ENCODE results near the gene ZBTB12. TPM values are rescaled to one million over a fixed set of nuclear protein-coding genes. Genes with fewer than 3 reads are reported as not detected.

The ZBTB12 gene
- total RNA-seq, 2 experiments from 2014 or later = 1.9 to 2.4 TPM

DNA sequence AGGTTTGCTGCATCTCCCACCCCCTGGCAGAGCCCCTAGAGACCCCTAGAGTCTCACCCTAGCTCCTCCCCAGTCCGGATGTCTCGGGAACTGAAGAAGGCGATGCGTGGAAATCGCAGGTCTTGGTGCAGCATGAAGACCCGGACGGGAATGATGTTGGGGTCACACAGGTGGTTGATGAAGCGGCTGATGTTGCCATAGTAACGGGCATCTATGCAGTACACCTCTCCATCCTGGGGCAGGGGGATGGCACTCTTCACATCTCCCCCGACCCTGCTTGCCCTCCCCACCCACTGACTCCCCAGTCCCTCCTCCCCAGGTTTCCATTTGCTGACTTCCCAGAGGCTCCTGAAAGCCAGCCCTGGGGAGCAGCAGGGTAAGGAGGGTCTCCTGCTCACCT, 21.3 kb downstream of the ZBTB12 start:
- no peak for DNase-seq
- CTCF ChIA-PET = interaction anchor here (0.7 to 1.4 kb wide), 2 partner anchors 9 to 11 kb away, joined by 3 to 9 read pairs; no protein-coding TSS in a partner anchor
- H3K4me3 Mint-ChIP-seq = no peak overlapping the region
- no peak overlapping the region for H3K27ac Mint-ChIP-seq
- peaks cover 31% of the 10 kb centered on the region for H3K36me3 Mint-ChIP-seq (ENCODE audit: low read depth)
- no peak for ATAC-seq
- POLR2A ChIA-PET = no interaction called here
- intact Hi-C loops (cut with DNase I, micrococcal nuclease) = no loop called here
- no peaks in the 10 kb centered on the region for H3K4me1 Mint-ChIP-seq
- no peaks in the 10 kb centered on the region for H3K9me3 Mint-ChIP-seq (ENCODE audit: low read depth)
- H3K27me3 Mint-ChIP-seq = no peaks in the 10 kb centered on the region

DNA sequence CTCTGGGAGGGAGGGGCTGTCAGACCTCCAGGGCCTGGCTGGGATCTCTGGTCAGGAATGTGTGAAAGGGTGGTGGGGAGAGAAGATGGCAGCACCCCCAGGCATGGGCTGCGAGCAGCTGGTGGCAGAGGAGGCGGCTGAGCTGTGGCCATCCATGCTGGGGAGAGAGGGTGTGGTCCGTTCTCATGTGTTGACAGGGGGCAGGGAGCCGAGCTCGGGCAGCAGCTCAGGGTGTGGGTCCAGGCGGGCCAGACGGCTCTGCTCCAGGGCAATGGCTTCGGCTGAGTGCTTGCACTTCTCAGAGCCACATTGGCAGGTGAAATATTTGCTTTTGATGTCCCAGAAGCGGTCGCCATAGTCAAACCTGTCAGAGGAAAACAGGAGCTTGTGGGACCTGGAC, 22.0 kb downstream of the ZBTB12 start:
- no peak overlapping the region for H3K4me3 Mint-ChIP-seq
- no peaks in the 10 kb centered on the region for H3K9me3 Mint-ChIP-seq (ENCODE audit: low read depth)
- peaks cover 27% of the 10 kb centered on the region for H3K36me3 Mint-ChIP-seq (ENCODE audit: low read depth)
- ChIA-PET CTCF (interaction anchor here (0.7 to 1.4 kb wide), 2 partner anchors 10 to 12 kb away, joined by 3 to 9 read pairs; no protein-coding TSS in a partner anchor), POLR2A (no interaction called here)
- H3K4me1 Mint-ChIP-seq = no peaks in the 10 kb centered on the region
- no peaks in the 10 kb centered on the region for H3K27me3 Mint-ChIP-seq
- intact Hi-C loops (cut with DNase I, micrococcal nuclease) = no loop called here
- no peak for DNase-seq
- no peak overlapping the region for H3K27ac Mint-ChIP-seq
- ATAC-seq = no peak

DNA sequence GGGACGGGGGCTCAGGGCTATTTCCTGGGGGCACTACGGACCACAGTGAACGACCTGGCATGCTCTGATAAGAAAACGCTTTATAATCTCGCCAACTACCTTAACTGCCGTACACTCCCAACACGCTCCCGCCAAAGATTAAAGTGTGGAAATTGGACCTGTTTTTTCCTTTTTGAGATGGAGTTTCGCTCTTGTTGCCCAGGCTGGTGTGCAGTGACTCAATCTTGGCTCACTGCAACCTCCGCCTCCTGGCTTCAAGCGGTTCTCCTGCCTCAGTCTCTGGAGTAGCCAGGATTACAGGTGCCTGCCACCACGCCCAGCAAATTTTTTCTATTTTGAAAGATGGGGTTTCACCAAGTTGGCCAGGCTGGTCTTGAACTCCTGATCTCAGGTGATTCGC, 22.7 kb downstream of the ZBTB12 start:
- no peaks in the 10 kb centered on the region for H3K9me3 Mint-ChIP-seq (ENCODE audit: low read depth)
- ATAC-seq (no peak), DNase-seq (no peak)
- peaks cover 27% of the 10 kb centered on the region for H3K36me3 Mint-ChIP-seq (ENCODE audit: low read depth)
- H3K4me3 Mint-ChIP-seq = no peak overlapping the region
- ChIA-PET CTCF (interaction anchor here (0.6 kb wide), 1 partner anchor 211 kb away, joined by 3 read pairs; no protein-coding TSS in a partner anchor), POLR2A (no interaction called here)
- H3K27me3 Mint-ChIP-seq = no peaks in the 10 kb centered on the region
- no peak overlapping the region for H3K27ac Mint-ChIP-seq
- intact Hi-C loops (cut with DNase I, micrococcal nuclease) = no loop called here
- no peaks in the 10 kb centered on the region for H3K4me1 Mint-ChIP-seq

DNA sequence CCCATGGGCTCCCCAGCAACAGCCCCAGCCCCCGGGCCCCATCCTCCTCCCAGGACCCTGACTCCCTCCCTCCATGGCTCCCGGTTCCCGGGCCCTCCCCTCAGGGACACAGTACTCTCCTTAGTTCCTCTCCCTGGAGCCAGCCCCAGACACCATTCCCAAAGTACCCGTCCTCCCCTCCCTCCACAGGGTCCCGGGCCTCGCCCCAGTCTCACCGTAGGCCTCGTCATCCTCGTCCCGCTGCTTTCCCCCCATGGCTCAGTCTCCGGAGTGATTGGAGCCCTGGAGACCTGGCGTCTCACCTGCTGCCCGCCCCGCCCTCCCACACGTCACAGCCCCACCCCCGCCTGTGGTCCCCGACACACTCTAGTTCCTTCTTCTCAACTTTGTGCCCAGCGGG, 23.2 kb downstream of the ZBTB12 start, which contains the start of gene SLC44A4:
TSS of gene SLC44A4 (minus strand) at position 272 of the 400 bp plus-strand sequence. CDS start at position 255, 17 bp downstream.
- DNase-seq = no peak
- H3K9me3 Mint-ChIP-seq (ENCODE audit: low read depth) = no peaks in the 10 kb centered on the region
- intact Hi-C loops (cut with DNase I, micrococcal nuclease) = no loop called here
- H3K27me3 Mint-ChIP-seq = no peaks in the 10 kb centered on the region
- no peaks in the 10 kb centered on the region for H3K4me1 Mint-ChIP-seq
- H3K4me3 Mint-ChIP-seq = no peak within 1 kb of the TSS
- H3K27ac Mint-ChIP-seq = no peak within 1 kb of the TSS
- CTCF ChIA-PET = interaction anchor here (0.6 kb wide), 1 partner anchor 211 kb away, joined by 3 read pairs; no protein-coding TSS in a partner anchor
- POLR2A ChIA-PET = no interaction called here
- H3K36me3 Mint-ChIP-seq (ENCODE audit: low read depth) = peaks cover 23% of the 10 kb centered on the region
- no peak for ATAC-seq

DNA sequence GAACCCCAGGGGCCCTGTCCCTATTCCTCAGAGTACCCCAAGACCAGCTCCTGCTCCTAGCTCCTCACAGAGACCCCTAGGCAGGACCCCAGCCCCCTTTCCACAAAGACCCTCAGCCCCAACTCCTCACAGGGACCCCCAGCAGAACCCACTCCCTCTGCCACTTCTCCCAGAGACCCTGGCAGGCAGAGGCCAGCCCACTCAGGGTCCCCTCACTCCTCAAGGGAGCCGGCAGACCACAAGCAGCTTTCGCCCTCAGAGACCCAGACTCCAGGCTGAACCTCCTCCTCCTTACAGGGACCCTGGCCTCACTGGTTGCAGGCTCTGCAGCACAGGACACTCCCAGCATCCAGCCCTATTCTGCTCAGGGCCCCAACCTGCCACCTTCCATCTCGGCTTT, 23.7 kb downstream of the ZBTB12 start:
- Mint-ChIP-seq H3K9me3 (ENCODE audit: low read depth) (no peaks in the 10 kb centered on the region), H3K4me1 (no peaks in the 10 kb centered on the region), H3K27me3 (no peaks in the 10 kb centered on the region), H3K27ac (no peak overlapping the region), H3K4me3 (no peak overlapping the region), H3K36me3 (ENCODE audit: low read depth) (peaks cover 21% of the 10 kb centered on the region)
- CTCF ChIA-PET = interaction anchor here (0.7 kb wide), 1 partner anchor 16 kb away, joined by 3 read pairs; no protein-coding TSS in a partner anchor
- intact Hi-C loops (cut with DNase I, micrococcal nuclease) = no loop called here
- no peak for ATAC-seq
- POLR2A ChIA-PET = no interaction called here
- DNase-seq = no peak

DNA sequence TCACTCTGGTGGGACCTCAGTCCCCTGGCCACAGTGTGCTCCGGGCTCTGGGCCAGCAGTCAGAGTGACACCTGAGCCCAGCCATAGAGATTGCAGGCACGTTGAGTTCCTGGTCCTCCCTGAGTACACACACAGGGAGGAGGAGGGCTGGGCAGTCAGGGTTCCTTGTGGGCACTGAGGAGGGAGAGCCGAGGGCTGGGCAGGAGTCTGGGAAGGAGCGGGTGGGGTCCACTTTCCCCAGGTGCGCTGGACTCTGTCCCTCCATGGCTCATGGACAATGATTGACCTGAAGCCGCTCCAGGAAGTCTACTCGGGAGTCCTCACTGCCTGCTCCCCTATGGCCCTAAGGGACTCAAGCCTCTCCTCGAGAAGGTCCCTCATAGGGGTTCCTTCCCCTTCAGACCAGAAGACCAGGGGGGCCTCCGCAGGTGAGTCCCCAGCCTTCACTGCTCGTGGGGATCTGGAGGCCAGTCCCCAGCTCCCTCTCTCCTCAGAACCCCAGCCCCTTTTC, 24.2 kb downstream of the ZBTB12 start:
- Mint-ChIP-seq H3K36me3 (ENCODE audit: low read depth) (peaks cover 17% of the 10 kb centered on the region), H3K4me3 (no peak overlapping the region), H3K27ac (no peak overlapping the region), H3K4me1 (no peaks in the 10 kb centered on the region), H3K9me3 (ENCODE audit: low read depth) (no peaks in the 10 kb centered on the region), H3K27me3 (no peaks in the 10 kb centered on the region)
- intact Hi-C loops (cut with DNase I, micrococcal nuclease) = no loop called here
- ChIA-PET POLR2A (no interaction called here), CTCF (interaction anchor here (0.7 kb wide), 1 partner anchor 17 kb away, joined by 3 read pairs; no protein-coding TSS in a partner anchor)
- ATAC-seq (no peak), DNase-seq (no peak)

DNA sequence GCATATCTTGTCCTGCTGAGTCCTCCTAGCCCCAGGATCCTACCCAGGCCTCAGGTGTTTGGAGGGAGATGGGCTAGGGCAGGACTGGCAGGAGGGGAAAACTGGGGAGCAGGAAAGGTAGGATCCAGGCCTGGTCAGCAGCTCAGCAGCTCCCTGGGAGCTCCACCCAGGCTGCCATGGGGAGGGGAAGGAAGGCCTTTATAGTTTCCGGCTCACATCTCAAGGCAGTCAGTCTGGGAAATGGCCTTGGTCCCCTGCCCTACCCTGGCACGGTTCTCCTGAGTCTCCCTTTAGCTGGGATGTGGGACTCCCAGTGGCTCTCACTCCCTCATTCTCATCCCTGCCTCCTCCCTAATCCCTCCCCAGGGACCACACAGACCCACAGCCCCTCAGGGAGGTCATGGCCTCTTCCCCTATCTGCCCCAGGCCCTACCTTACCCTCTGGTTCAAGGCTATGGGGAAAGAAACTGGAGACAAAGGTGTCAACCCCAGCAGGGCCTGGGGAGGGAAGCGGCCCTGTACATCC, 24.7 kb downstream of the ZBTB12 start:
- intact Hi-C loops (cut with DNase I, micrococcal nuclease) = no loop called here
- no peaks in the 10 kb centered on the region for H3K27me3 Mint-ChIP-seq
- no peak overlapping the region for H3K4me3 Mint-ChIP-seq
- ChIA-PET CTCF (interaction anchor here (0.6 kb wide), 3 partner anchors 64 to 1034 kb away, joined by 3 read pairs; no protein-coding TSS in a partner anchor), POLR2A (no interaction called here)
- no peak for DNase-seq
- no peak for ATAC-seq
- H3K27ac Mint-ChIP-seq = no peak overlapping the region
- H3K4me1 Mint-ChIP-seq = no peaks in the 10 kb centered on the region
- H3K9me3 Mint-ChIP-seq (ENCODE audit: low read depth) = no peaks in the 10 kb centered on the region
- H3K36me3 Mint-ChIP-seq (ENCODE audit: low read depth) = peaks cover 17% of the 10 kb centered on the region

DNA sequence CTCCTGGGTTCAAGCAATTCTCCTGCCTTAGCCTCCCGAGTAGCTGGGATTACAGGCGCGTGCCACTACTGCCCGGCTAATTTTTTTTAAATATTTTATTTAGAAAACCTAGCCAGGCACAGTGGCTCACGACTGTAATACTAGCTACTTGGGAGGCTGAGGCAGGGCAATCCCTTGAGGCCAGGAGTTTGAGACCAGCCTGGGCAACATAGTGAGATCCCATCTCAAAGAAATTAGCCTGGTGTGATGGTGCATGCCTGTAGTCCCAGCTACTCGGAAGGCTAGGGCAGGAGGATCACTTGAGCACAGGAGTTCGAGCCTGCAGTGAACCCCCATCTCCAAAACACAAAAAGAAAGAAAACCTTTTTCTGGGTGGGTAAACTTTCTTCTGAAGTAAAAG, 25.5 kb downstream of the ZBTB12 start:
- DNase-seq (no peak), ATAC-seq (no peak)
- H3K27ac Mint-ChIP-seq = no peak overlapping the region
- CTCF ChIA-PET = interaction anchor here (0.6 to 1.6 kb wide), 5 partner anchors 9 to 1033 kb away, joined by 3 to 4 read pairs (median 3); no protein-coding TSS in a partner anchor
- peaks cover 12% of the 10 kb centered on the region for H3K36me3 Mint-ChIP-seq (ENCODE audit: low read depth)
- H3K27me3 Mint-ChIP-seq = no peaks in the 10 kb centered on the region
- no peak overlapping the region for H3K4me3 Mint-ChIP-seq
- no peaks in the 10 kb centered on the region for H3K4me1 Mint-ChIP-seq
- H3K9me3 Mint-ChIP-seq (ENCODE audit: low read depth) = no peaks in the 10 kb centered on the region
- intact Hi-C loops (cut with DNase I, micrococcal nuclease) = no loop called here
- POLR2A ChIA-PET = no interaction called here

DNA sequence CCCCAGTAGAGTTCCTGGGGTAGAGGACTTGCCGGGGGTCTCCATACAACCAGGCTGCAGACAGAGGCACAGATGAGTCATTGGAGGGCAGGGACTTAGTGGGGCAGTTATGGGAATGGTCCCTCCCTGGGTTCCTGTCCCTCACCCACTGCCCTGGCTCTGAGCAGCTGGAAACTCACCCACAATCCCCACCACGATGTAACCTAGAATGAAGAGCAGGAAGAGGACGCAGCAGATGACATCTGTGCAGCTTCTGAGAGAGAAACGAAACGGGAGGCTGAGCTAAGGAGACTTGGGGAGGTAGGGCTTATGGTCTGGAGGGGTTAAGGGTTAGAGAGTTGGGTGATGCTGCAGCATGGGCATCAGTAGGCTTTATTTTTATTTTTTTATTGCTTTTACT, 26.0 kb downstream of the ZBTB12 start:
- Mint-ChIP-seq H3K27ac (no peak overlapping the region), H3K36me3 (ENCODE audit: low read depth) (peaks cover 7% of the 10 kb centered on the region), H3K4me1 (peaks cover 3% of the 10 kb centered on the region), H3K27me3 (no peaks in the 10 kb centered on the region), H3K9me3 (ENCODE audit: low read depth) (no peaks in the 10 kb centered on the region), H3K4me3 (no peak overlapping the region)
- POLR2A ChIA-PET = no interaction called here
- no peak for ATAC-seq
- intact Hi-C loops (cut with DNase I, micrococcal nuclease) = no loop called here
- CTCF ChIA-PET = interaction anchor here (0.9 to 1.6 kb wide), 5 partner anchors 8 to 242 kb away, joined by 3 to 4 read pairs (median 3); no protein-coding TSS in a partner anchor
- DNase-seq = no peak

DNA sequence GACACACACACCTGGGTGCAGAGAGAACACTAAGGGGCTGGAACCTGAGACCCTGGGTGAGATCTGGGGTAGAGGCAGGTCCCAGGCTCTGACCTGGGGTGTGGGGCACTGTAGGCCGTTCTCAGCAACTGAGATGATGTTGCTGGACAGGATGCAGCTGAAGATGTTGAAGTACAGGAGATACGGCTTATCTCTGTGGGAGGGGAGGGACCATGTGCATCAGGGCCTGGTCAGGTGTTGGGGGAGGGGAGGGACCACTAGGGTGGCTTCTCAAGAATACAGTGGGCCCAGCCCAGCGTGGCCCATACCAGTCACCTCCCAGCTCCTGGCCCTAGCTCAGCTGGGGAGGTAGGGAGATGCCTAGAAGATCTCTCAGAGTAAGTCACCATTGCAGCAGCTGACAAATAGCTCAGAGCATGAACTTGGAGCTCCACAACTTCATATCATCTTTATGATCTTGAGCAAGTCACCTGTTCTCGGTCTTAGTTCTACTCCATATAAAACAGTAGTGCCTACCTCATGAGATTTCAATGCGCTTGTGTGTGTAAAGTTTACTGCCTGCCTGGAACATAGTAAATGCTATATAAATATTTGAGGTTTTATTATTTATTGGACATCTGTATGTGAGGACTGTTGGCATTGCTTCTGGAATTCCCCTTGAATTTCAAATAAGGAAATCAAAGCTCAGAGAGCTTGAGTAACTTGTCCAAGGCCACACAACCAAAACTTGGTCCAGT, 26.9 kb downstream of the ZBTB12 start:
- Mint-ChIP-seq H3K36me3 (ENCODE audit: low read depth) (peaks cover 3% of the 10 kb centered on the region), H3K27ac (no peak overlapping the region), H3K4me3 (no peak overlapping the region), H3K27me3 (no peaks in the 10 kb centered on the region), H3K9me3 (ENCODE audit: low read depth) (no peaks in the 10 kb centered on the region), H3K4me1 (peaks cover 3% of the 10 kb centered on the region)
- DNase-seq (no peak), ATAC-seq (no peak)
- ChIA-PET CTCF (interaction anchor here (1.1 to 1.6 kb wide), 3 partner anchors 10 to 84 kb away, joined by 3 to 4 read pairs (median 3); no protein-coding TSS in a partner anchor), POLR2A (no interaction called here)
- intact Hi-C loops (cut with DNase I, micrococcal nuclease) = no loop called here

DNA sequence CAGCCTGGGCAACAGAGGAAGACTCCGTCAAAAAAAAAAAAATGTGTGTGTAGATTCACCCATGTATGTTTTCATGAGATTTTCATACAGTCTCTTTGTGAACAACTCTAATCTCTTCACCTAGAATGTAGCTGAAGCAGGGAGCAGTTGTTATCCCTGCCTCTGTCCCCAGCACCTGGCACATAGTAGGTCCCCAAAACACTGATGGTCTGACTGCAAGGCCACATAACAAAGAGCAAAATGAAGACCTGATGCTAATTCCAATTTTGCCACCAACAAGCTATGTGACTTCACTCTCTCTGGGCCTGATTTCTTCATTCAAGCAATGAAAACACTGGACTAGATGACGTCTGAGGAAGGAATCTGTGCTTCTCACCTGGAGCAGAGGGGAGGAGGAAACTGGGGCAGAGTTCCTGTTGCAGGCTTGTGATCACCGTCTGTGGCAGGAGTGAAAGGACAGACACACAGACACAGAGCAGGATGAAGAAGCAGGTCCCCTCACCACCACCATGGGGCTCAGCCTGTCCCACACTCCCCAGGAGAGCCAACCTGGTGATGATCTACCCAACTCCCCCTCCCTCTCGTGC, 27.7 kb downstream of the ZBTB12 start:
- ChIA-PET POLR2A (no interaction called here), CTCF (interaction anchor here (0.6 to 1.1 kb wide), 4 partner anchors 13 to 162 kb away, joined by 3 to 6 read pairs (median 4); no protein-coding TSS in a partner anchor)
- ATAC-seq (no peak), DNase-seq (no peak)
- Mint-ChIP-seq H3K27ac (no peak overlapping the region), H3K27me3 (no peaks in the 10 kb centered on the region), H3K4me1 (peaks cover 3% of the 10 kb centered on the region), H3K9me3 (ENCODE audit: low read depth) (no peaks in the 10 kb centered on the region), H3K4me3 (no peak overlapping the region), H3K36me3 (ENCODE audit: low read depth) (peaks cover 3% of the 10 kb centered on the region)
- intact Hi-C loops (cut with DNase I, micrococcal nuclease) = no loop called here

Measured in activated CD4-positive, alpha-beta T cell treated with anti-CD3 and anti-CD28 coated beads for 36 hours (primary cell).